Liver (tissue), 9 donors: ENCODE data around the gene SGK2. TPM values are rescaled to one million over a fixed set of nuclear protein-coding genes. Genes with fewer than 3 reads are reported as not detected.

ENCODE experiments used
- DNase-seq: peaks from one replicate; pipeline ENCODE4 v3.0.0-alpha.2; 2017; ENCODE audit warnings: low spot score
- H3K27ac ChIP-seq, 2 donors: one replicate each; pipeline ENCODE4 v1.7.0; 2013; ENCODE audit warnings: inconsistent platforms in 2 of 2, low read length in 2 of 2, control low read depth in 1 of 2, low read depth in 1 of 2, mild to moderate bottlenecking in 1 of 2
- H3K27me3 ChIP-seq, 4 donors: one replicate each; pipeline versions ENCODE4 v1.6.1 to v1.7.0; 2013; ENCODE audit warnings: low read length in 3 of 4, inconsistent platforms in 1 of 4, mild to moderate bottlenecking in 1 of 4, moderate library complexity in 1 of 4; ENCODE audit not compliant: control insufficient read depth in 4 of 4, insufficient read depth in 4 of 4
- H3K36me3 ChIP-seq, 4 donors: one replicate each; pipeline versions ENCODE4 v1.6.1 to v1.7.0; 2013; ENCODE audit warnings: low read length in 3 of 4, mild to moderate bottlenecking in 3 of 4, low read depth in 1 of 4, moderate library complexity in 1 of 4; ENCODE audit not compliant: control insufficient read depth in 4 of 4, insufficient read depth in 3 of 4
- H3K4me1 ChIP-seq, 4 donors: one replicate each; pipeline versions ENCODE4 v1.6.1 to v1.7.0; 2013; ENCODE audit warnings: low read length in 3 of 4, mild to moderate bottlenecking in 3 of 4, moderate library complexity in 1 of 4; ENCODE audit not compliant: control insufficient read depth in 4 of 4, insufficient read depth in 4 of 4
- H3K4me3 ChIP-seq, 3 donors: one replicate each; pipeline versions ENCODE4 v1.6.1 to v1.7.0; 2013; ENCODE audit warnings: low read length in 3 of 3, control low read depth in 1 of 3, low read depth in 1 of 3, mild to moderate bottlenecking in 1 of 3
- H3K9ac ChIP-seq, 2 donors: one replicate each; pipeline ENCODE4 v1.7.0; 2013; ENCODE audit warnings: low read length in 2 of 2, mild to moderate bottlenecking in 2 of 2, moderate library complexity in 2 of 2, control low read depth in 1 of 2, low read depth in 1 of 2
- H3K9me3 ChIP-seq, 4 donors: one replicate each; pipeline versions ENCODE4 v1.6.1 to v1.7.0; 2013; ENCODE audit warnings: low read length in 3 of 4; ENCODE audit not compliant: control insufficient read depth in 4 of 4
- ATF3 ChIP-seq: IDR thresholded peaks from 2 replicates; pipeline ENCODE4 v1.6.1; 2016; ENCODE audit warnings: antibody characterized with exemption
- CTCF ChIP-seq: fragments of 150-350 bp; IDR thresholded peaks from 2 replicates; pipeline ENCODE4 v1.5.1; 2017; ENCODE audit warnings: improper control_type of control experiment, low read depth, low read length; ENCODE audit not compliant: missing input control
- EGR1 ChIP-seq, 2 donors: IDR thresholded peaks; 2 replicates each; pipeline ENCODE4 v1.6.1; 2016 to 2018; ENCODE audit warnings: antibody characterized with exemption in 2 of 2, low read depth in 2 of 2
- FOXA1 ChIP-seq: IDR thresholded peaks from 2 replicates; pipeline ENCODE4 v1.6.1; 2016; ENCODE audit warnings: antibody characterized with exemption
- FOXA2 ChIP-seq: IDR thresholded peaks from 2 replicates; pipeline ENCODE4 v1.6.1; 2016; ENCODE audit warnings: antibody characterized with exemption
- GABPA ChIP-seq, 2 donors: IDR thresholded peaks in 1 of 2; conservative IDR thresholded peaks in 1 of 2; 2 replicates each; pipeline ENCODE4 v1.6.1; 2016; ENCODE audit warnings: antibody characterized with exemption in 2 of 2, mild to moderate bottlenecking in 1 of 2, moderate library complexity in 1 of 2
- HNF4A ChIP-seq, 2 donors: conservative IDR thresholded peaks; 2 replicates each; pipeline ENCODE4 v1.6.1; 2016; ENCODE audit warnings: antibody characterized with exemption in 2 of 2, mild to moderate bottlenecking in 2 of 2
- HNF4G ChIP-seq: IDR thresholded peaks from 2 replicates; pipeline ENCODE4 v1.6.1; 2016; ENCODE audit warnings: antibody characterized with exemption
- JUND ChIP-seq, 2 donors: IDR thresholded peaks; 2 replicates each; pipeline ENCODE4 v1.6.1; 2016; ENCODE audit warnings: antibody characterized with exemption in 2 of 2
- MAX ChIP-seq: IDR thresholded peaks from 2 replicates; pipeline ENCODE4 v1.6.1; 2016; ENCODE audit warnings: antibody characterized with exemption
- NR2F2 ChIP-seq: IDR thresholded peaks from 2 replicates; pipeline ENCODE4 v1.6.1; 2016; ENCODE audit warnings: antibody characterized with exemption
- RAD21 ChIP-seq, 2 donors: IDR thresholded peaks; 2 replicates each; pipeline ENCODE4 v1.6.1; 2016; ENCODE audit warnings: antibody characterized with exemption in 2 of 2, mild to moderate bottlenecking in 2 of 2
- RXRA ChIP-seq, 2 donors: IDR thresholded peaks; 2 replicates each; pipeline ENCODE4 v1.6.1; 2017 to 2018; ENCODE audit warnings: antibody characterized with exemption in 2 of 2, mild to moderate bottlenecking in 1 of 2
- SP1 ChIP-seq: IDR thresholded peaks from 2 replicates; pipeline ENCODE4 v1.6.1; 2018; ENCODE audit warnings: antibody characterized with exemption, mild to moderate bottlenecking
- TAF1 ChIP-seq: conservative IDR thresholded peaks from 2 replicates; pipeline ENCODE4 v1.6.1; 2016; ENCODE audit warnings: antibody characterized with exemption, mild to moderate bottlenecking
- YY1 ChIP-seq: IDR thresholded peaks from 2 replicates; pipeline ENCODE4 v1.6.1; 2016; ENCODE audit warnings: antibody characterized with exemption, mild to moderate bottlenecking
- ZBTB33 ChIP-seq: IDR thresholded peaks from 2 replicates; pipeline ENCODE4 v1.6.1; 2016; ENCODE audit warnings: antibody characterized with exemption
- WGBS: extraction: QIAGEN DNeasy Blood & Tissue Kit; methylation state at CpG from one replicate; pipeline ENCODE4 v1.1.7; 2013; 5-methylcytosine and 5-hydroxymethylcytosine counted together
- polyA plus RNA-seq, 2 donors: library from polyadenylated mRNA; stranded (reverse) in 1 of 2; unstranded in 1 of 2; fragments of 200-250 nt in 1 of 2; fragments of >200 nt in 1 of 2; fragmentation: Nextera tagmentation in 1 of 2; extraction: Ambion mirVana in 1 of 2; gene quantifications; one replicate each; pipeline versions ENCODE4 v1.2.1 to v1.2.3, GENCODE V29; 2013 to 2015
- total RNA-seq, 2 donors: library from RNA; depleted of rRNA; stranded (reverse); fragments of >200 nt; gene quantifications; one replicate each; pipeline ENCODE4 v1.2.3, GENCODE V29; 2014
- donor health status: healthy.
- donor health status: healthy.
- donor health status: healthy.
- donor health status: healthy.
- donor health status: healthy.

SGK2 gene
- total and polyA plus RNA-seq, 4 donors: 22.9 to 253 (median 60.3) TPM

GRCh38 chr20:43513372-43513930, 45.4 kb upstream of the SGK2 start:
- 56% methylated on average over 10 of the region's 10 CpGs for WGBS
- H3K27ac ChIP-seq: peak overlapping the region in 1 of 2 donors; percentile 44

GRCh38 chr20:43513931-43514647, 44.7 kb upstream of the SGK2 start:
- peak overlapping the region in 1 of 2 donors; percentile 44 for H3K27ac ChIP-seq
- peak; percentile 52 for TF ChIP-seq MAX
- TF ChIP-seq HNF4A (conservative IDR thresholded peaks at IDR 0.05): peak in 1 of 2 donors; percentile 15
- no peak for TF ChIP-seq EGR1 (IDR thresholded peaks at IDR 0.05; ENCODE audit: low read depth in 2 of 2)
- peak; percentile 41 for TF ChIP-seq TAF1
- TF ChIP-seq GABPA (IDR thresholded peaks at IDR 0.05 in 1 of 2, conservative IDR thresholded peaks at IDR 0.05 in 1 of 2): peak; percentile 45 to 77
- TF ChIP-seq HNF4G: peak; percentile 18
- TF ChIP-seq RAD21 (IDR thresholded peaks at IDR 0.05): peak; percentile 17 to 43
- TF ChIP-seq JUND (IDR thresholded peaks at IDR 0.05): no peak
- TF ChIP-seq ATF3: no peak
- TF ChIP-seq FOXA2: peak; percentile 18
- no peak for TF ChIP-seq ZBTB33
- TF ChIP-seq RXRA (IDR thresholded peaks at IDR 0.05): peak; percentile 42 to 48

More at GRCh38 chr20:43513372-43513930, 45.4 kb upstream of the SGK2 start:
- peaks cover 0 to 15% (median 8%) of the 10 kb centered on the region in 4 donors for H3K4me1 ChIP-seq
- DNase-seq: no peak
- H3K9ac ChIP-seq: peak overlapping the region in 1 of 2 donors; percentile 56
- H3K9me3 ChIP-seq: no peaks in the 10 kb centered on the region
- H3K4me3 ChIP-seq: peak overlapping the region; percentile 26 to 63 (median 41)
- no peaks in the 10 kb centered on the region for H3K27me3 ChIP-seq
- TF ChIP-seq TAF1 (no peak), ZBTB33 (no peak), GABPA (IDR thresholded peaks at IDR 0.05 in 1 of 2, conservative IDR thresholded peaks at IDR 0.05 in 1 of 2) (no peak), MAX (no peak), ATF3 (no peak), FOXA2 (no peak), HNF4G (no peak), HNF4A (conservative IDR thresholded peaks at IDR 0.05) (no peak), SP1 (no peak), YY1 (no peak), FOXA1 (no peak), CTCF (no peak), NR2F2 (no peak), EGR1 (IDR thresholded peaks at IDR 0.05; ENCODE audit: low read depth in 2 of 2) (no peak)
- H3K36me3 ChIP-seq: no peaks in the 10 kb centered on the region

More at GRCh38 chr20:43513931-43514647, 44.7 kb upstream of the SGK2 start:
- H3K4me1 ChIP-seq: peaks cover 0 to 15% (median 8%) of the 10 kb centered on the region in 4 donors
- peak overlapping the region in 1 of 2 donors; percentile 56 for H3K9ac ChIP-seq
- H3K36me3 ChIP-seq: no peaks in the 10 kb centered on the region
- no peaks in the 10 kb centered on the region for H3K9me3 ChIP-seq
- WGBS: 41% methylated on average over 39 of the region's 39 CpGs
- no peaks in the 10 kb centered on the region for H3K27me3 ChIP-seq
- DNase-seq: peak; percentile 95
- peak overlapping the region; percentile 56 to 85 (median 59) for H3K4me3 ChIP-seq
